ENCODE measurements around the gene GPER1.

The GPER1 gene

DNA sequence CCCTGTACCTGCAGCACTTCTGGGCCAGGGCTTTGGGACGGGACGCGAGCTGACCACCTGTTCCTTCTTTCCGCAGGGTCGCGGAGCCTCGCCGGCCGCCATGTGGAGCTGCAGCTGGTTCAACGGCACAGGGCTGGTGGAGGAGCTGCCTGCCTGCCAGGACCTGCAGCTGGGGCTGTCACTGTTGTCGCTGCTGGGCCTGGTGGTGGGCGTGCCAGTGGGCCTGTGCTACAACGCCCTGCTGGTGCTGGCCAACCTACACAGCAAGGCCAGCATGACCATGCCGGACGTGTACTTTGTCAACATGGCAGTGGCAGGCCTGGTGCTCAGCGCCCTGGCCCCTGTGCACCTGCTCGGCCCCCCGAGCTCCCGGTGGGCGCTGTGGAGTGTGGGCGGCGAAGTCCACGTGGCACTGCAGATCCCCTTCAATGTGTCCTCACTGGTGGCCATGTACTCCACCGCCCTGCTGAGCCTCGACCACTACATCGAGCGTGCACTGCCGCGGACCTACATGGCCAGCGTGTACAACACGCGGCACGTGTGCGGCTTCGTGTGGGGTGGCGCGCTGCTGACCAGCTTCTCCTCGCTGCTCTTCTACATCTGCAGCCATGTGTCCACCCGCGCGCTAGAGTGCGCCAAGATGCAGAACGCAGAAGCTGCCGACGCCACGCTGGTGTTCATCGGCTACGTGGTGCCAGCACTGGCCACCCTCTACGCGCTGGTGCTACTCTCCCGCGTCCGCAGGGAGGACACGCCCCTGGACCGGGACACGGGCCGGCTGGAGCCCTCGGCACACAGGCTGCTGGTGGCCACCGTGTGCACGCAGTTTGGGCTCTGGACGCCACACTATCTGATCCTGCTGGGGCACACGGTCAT lies 30.3 kb upstream of the GPER1 start:
- no peak overlapping the region for H3K27ac ChIP-seq (ENCODE audit: low read depth, low read length)
- peaks cover 46% of the 10 kb centered on the region for H3K79me2 ChIP-seq (ENCODE audit: control insufficient read depth, low read length)

DNA sequence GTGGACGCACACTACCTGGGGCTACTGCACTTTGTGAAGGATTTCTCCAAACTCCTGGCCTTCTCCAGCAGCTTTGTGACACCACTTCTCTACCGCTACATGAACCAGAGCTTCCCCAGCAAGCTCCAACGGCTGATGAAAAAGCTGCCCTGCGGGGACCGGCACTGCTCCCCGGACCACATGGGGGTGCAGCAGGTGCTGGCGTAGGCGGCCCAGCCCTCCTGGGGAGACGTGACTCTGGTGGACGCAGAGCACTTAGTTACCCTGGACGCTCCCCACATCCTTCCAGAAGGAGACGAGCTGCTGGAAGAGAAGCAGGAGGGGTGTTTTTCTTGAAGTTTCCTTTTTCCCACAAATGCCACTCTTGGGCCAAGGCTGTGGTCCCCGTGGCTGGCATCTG lies 29.6 kb upstream of the GPER1 start:
- Histone ChIP-seq H3F3A (ENCODE audit: control insufficient read depth, insufficient read depth) (peaks cover 18% of the 10 kb centered on the region), H3K9me3 (ENCODE audit: control insufficient read depth, insufficient read depth, low read length) (no peaks in the 10 kb centered on the region), H4K20me1 (ENCODE audit: control insufficient read depth, insufficient read depth, low read depth, low read length) (no peaks in the 10 kb centered on the region; the same call in 1 of the 2 replicates), H3K36me3 (ENCODE audit: control insufficient read depth, low read length) (peaks cover 19% of the 10 kb centered on the region), H3K4me2 (ENCODE audit: low read length) (peak overlapping the region; percentile 43), H3K79me2 (ENCODE audit: control insufficient read depth, low read length) (peaks cover 50% of the 10 kb centered on the region), H3K9me2 (replicated peaks; ENCODE audit: control insufficient read depth, low read length) (no peaks in the 10 kb centered on the region), H3K27ac (ENCODE audit: low read depth, low read length) (peak overlapping the region; percentile 73), H3K4me3 (ENCODE audit: low read length) (0 out of 2 replicates have a peak overlapping the region, but pooled peaks have one; percentile 17), H3K4me1 (ENCODE audit: control insufficient read depth, low read length) (peaks cover 96% of the 10 kb centered on the region), H3K27me3 (ENCODE audit: control insufficient read depth, low read length) (no peaks in the 10 kb centered on the region)
- no peak for TF ChIP-seq EZH2phosphoT487 (IDR thresholded peaks at IDR 0.05; ENCODE audit: borderline replicate concordance, low read length)
- TF ChIP-seq, protein P1, sequence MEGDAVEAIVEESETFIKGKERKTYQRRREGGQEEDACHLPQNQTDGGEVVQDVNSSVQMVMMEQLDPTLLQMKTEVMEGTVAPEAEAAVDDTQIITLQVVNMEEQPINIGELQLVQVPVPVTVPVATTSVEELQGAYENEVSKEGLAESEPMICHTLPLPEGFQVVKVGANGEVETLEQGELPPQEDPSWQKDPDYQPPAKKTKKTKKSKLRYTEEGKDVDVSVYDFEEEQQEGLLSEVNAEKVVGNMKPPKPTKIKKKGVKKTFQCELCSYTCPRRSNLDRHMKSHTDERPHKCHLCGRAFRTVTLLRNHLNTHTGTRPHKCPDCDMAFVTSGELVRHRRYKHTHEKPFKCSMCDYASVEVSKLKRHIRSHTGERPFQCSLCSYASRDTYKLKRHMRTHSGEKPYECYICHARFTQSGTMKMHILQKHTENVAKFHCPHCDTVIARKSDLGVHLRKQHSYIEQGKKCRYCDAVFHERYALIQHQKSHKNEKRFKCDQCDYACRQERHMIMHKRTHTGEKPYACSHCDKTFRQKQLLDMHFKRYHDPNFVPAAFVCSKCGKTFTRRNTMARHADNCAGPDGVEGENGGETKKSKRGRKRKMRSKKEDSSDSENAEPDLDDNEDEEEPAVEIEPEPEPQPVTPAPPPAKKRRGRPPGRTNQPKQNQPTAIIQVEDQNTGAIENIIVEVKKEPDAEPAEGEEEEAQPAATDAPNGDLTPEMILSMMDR (IDR thresholded peaks at IDR 0.05; ENCODE audit: low read depth, low read length, poor library complexity, severe bottlenecking) = no peak

More for the DNA sequence above, 30.3 kb upstream of the GPER1 start:
- Histone ChIP-seq H3K4me2 (ENCODE audit: low read length) (no peak overlapping the region), H3F3A (ENCODE audit: control insufficient read depth, insufficient read depth) (peaks cover 18% of the 10 kb centered on the region), H4K20me1 (ENCODE audit: control insufficient read depth, insufficient read depth, low read depth, low read length) (no peaks in the 10 kb centered on the region; the same call in 1 of the 2 replicates), H3K4me3 (ENCODE audit: low read length) (no peak overlapping the region), H3K9me2 (replicated peaks; ENCODE audit: control insufficient read depth, low read length) (no peaks in the 10 kb centered on the region), H3K9me3 (ENCODE audit: control insufficient read depth, insufficient read depth, low read length) (no peaks in the 10 kb centered on the region), H3K27me3 (ENCODE audit: control insufficient read depth, low read length) (no peaks in the 10 kb centered on the region), H3K36me3 (ENCODE audit: control insufficient read depth, low read length) (peaks cover 19% of the 10 kb centered on the region), H3K4me1 (ENCODE audit: control insufficient read depth, low read length) (peaks cover 96% of the 10 kb centered on the region)
- TF ChIP-seq EZH2phosphoT487 (IDR thresholded peaks at IDR 0.05; ENCODE audit: borderline replicate concordance, low read length) = no peak

GRCh38 chr7:1058821-1059199 lies 29.1 kb upstream of the GPER1 start:
- peaks cover 18% of the 10 kb centered on the region for H3F3A ChIP-seq (ENCODE audit: control insufficient read depth, insufficient read depth)
- peaks cover 19% of the 10 kb centered on the region for H3K36me3 ChIP-seq (ENCODE audit: control insufficient read depth, low read length)
- no peak for TF ChIP-seq EZH2phosphoT487 (IDR thresholded peaks at IDR 0.05; ENCODE audit: borderline replicate concordance, low read length)
- H3K4me1 ChIP-seq (ENCODE audit: control insufficient read depth, low read length) = peaks cover 96% of the 10 kb centered on the region
- H3K27ac ChIP-seq (ENCODE audit: low read depth, low read length) = peak overlapping the region; percentile 73
- H3K27me3 ChIP-seq (ENCODE audit: control insufficient read depth, low read length) = no peaks in the 10 kb centered on the region
- no peaks in the 10 kb centered on the region for H3K9me2 ChIP-seq (replicated peaks; ENCODE audit: control insufficient read depth, low read length)
- H3K79me2 ChIP-seq (ENCODE audit: control insufficient read depth, low read length) = peaks cover 53% of the 10 kb centered on the region
- no peaks in the 10 kb centered on the region; the same call in 1 of the 2 replicates for H4K20me1 ChIP-seq (ENCODE audit: control insufficient read depth, insufficient read depth, low read depth, low read length)
- no peaks in the 10 kb centered on the region for H3K9me3 ChIP-seq (ENCODE audit: control insufficient read depth, insufficient read depth, low read length)
- H3K4me3 ChIP-seq (ENCODE audit: low read length) = peak overlapping the region; percentile 17
- H3K4me2 ChIP-seq (ENCODE audit: low read length) = peak overlapping the region; percentile 43

DNA sequence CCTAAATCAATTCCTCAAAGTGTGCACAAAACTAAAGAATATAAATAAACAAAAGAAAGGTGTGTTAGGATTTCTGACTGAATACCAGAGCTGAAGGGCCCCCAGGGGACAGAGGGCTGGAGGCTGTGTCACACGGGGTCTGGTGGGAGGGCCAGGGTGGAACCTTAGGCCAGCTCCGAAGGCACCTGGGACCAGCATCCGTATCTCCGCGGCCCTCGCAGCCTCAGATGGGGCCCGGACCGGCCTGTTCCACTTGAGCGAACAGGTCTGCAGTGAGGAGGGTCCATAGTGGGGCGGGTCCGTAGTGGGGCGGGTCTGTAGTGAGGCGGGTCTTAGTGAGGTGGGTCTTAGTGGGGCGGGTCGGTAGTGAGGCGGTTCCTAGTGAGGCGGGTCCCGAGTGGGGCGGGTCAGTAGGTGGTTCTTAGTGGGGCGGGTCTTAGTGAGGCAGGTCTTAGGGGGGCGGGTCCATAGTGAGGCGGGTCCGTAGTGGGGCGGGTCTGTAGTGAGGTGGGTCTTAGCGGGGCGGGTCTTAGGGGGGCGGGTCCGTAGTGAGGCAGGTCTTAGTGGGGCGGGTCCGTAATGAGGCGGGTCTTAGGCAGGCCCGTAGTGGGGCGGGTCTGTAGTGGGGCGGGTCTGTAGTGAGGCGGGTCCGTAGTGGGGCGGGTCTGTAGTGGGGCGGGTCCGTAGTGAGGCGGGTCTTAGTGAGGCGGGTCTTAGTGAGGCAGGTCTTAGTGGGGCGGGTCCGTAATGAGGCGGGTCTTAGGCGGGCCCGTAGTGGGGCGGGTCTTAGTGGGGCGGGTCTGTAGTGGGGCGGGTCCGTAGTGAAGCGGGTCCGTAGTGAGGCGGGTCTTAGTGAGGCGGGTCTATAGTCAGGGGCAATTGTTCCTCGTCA lies 28.5 kb upstream of the GPER1 start:
- Histone ChIP-seq H4K20me1 (ENCODE audit: control insufficient read depth, insufficient read depth, low read depth, low read length) (no peaks in the 10 kb centered on the region), H3K27ac (ENCODE audit: low read depth, low read length) (peak overlapping the region; percentile 86)

More for the DNA sequence above, 28.5 kb upstream of the GPER1 start:
- Histone ChIP-seq H3K4me2 (ENCODE audit: low read length) (peak overlapping the region; percentile 70), H3K4me3 (ENCODE audit: low read length) (peak overlapping the region; percentile 63), H3K36me3 (ENCODE audit: control insufficient read depth, low read length) (peaks cover 19% of the 10 kb centered on the region), H3K27me3 (ENCODE audit: control insufficient read depth, low read length) (no peaks in the 10 kb centered on the region), H3F3A (ENCODE audit: control insufficient read depth, insufficient read depth) (peaks cover 18% of the 10 kb centered on the region), H3K9me3 (ENCODE audit: control insufficient read depth, insufficient read depth, low read length) (no peaks in the 10 kb centered on the region), H3K9me2 (replicated peaks; ENCODE audit: control insufficient read depth, low read length) (no peaks in the 10 kb centered on the region), H3K79me2 (ENCODE audit: control insufficient read depth, low read length) (peaks cover 54% of the 10 kb centered on the region), H3K4me1 (ENCODE audit: control insufficient read depth, low read length) (peaks cover 96% of the 10 kb centered on the region)
- no peak for TF ChIP-seq EZH2phosphoT487 (IDR thresholded peaks at IDR 0.05; ENCODE audit: borderline replicate concordance, low read length)
- TF ChIP-seq, protein P1 (IDR thresholded peaks at IDR 0.05; ENCODE audit: low read depth, low read length, poor library complexity, severe bottlenecking) = no peak
